Stimulated activated CD8-positive, alpha-beta memory T cell treated with anti-CD3 and anti-CD28 coated beads, Interleukin-2, amount 100 ng/mL, for 1 hour (primary cell): ENCODE data around the gene DMAP1.
"Not testable (repeated sequence)": the region's sequence is repeated elsewhere in the genome, so short reads cannot be mapped to it uniquely, and the experiment has no call there.

Experiments
- DNase-seq, 2 donors: peaks; one replicate each; pipeline ENCODE4 v3.0.0-alpha.2; 2020; ENCODE audit warnings: low read depth in 2 of 2

DMAP1 gene, protein sequence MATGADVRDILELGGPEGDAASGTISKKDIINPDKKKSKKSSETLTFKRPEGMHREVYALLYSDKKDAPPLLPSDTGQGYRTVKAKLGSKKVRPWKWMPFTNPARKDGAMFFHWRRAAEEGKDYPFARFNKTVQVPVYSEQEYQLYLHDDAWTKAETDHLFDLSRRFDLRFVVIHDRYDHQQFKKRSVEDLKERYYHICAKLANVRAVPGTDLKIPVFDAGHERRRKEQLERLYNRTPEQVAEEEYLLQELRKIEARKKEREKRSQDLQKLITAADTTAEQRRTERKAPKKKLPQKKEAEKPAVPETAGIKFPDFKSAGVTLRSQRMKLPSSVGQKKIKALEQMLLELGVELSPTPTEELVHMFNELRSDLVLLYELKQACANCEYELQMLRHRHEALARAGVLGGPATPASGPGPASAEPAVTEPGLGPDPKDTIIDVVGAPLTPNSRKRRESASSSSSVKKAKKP

DNA sequence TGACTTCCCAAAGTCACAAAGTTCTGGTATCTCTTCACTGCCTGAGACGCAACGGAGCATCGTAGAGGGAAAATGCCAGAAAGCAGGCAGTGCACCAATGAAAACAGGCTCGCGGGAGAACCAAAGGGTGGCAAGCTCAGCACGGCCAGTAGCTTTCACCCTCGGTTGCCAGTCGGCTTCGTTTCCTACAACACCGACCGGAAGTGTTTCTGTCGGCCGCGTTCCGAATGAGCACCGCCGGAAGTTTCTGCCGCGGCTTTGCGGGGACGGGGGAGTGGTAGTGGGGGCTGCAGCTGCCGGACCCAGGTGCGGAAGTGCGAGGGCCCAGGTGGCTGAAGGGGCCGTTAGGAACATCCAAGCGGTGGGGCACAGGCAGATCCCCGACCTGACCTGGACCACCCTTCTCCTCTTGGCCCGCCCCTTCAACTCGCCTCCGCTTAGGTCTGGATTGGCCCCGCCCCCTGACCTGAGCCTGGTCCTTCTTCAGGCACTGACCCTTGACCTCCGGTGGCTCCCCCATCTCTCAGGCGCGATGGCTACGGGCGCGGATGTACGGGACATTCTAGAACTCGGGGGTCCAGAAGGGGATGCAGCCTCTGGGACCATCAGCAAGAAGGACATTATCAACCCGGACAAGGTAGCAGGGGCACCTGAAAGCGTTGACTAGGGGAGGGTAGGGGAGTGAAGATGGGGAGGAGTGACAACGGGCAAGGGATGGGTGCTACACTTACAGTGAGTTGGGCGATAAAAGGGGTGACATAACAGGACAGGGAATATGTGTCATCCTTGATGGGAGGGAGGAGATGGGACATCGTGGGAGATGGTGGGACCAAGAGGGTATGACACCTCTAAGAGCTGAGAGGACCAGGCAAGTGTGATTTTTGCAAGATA lies at the start of gene DMAP1:
DMAP1 (plus strand) TSS at position 250 of the 891 bp plus-strand sequence; CDS start at position 533, 283 bp downstream.
- DNase-seq = peak; percentile 72 to 76

DNA sequence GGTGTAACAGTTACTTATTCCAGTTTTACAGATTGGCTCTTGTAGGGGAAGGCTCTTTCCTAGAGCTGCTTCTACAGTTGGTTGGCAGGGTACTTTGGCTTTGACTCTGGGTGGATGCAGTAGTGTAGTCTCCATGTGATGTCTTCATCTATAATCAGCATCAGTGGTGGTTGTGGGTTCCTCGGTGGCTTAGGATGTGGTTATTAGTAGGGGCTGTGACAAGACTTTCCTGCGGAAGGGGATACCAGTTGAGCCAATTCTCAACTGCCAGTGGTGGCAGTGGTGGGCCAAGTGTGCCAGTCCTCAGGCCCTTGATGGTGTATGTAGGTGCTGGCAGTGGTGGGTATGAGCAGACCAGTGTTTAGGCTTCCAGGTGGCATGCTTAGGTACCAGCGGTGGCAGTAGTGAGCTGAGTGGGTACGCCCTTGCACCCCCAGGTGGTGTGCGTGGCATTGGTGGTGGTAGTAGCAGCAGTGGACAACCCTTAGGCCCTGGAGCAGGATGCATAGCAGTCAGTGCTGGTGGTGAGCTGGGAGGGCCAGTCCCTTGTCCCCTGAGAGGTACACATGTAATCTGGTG lies 44.7 kb upstream of the DMAP1 start:
- DNase-seq = no peak

DNA sequence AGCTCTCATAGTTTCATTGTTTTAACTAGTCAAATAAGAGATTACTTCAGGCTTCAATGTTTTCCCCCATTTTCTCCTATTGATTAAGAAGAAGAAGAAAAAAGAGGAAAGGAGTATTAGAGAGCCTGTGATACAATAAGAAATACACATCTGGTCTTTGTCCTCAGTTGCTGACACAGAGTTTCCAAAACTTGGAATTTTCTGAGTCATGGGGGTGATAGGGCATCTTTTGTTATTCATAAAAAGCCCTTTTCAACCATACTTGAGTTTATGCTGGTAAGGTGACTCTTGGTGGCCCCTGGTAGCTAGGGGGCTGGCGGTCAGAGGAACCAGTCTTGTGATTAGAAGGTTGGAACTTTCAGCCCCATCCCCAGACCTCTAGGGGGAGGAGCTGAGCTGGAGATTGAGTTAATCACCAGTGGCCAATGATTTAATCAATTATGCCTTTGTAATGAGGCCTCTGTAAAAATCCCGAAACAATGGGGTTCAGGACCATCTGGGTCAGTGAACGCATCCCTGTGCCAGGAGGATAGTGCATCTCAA lies 42.9 kb upstream of the DMAP1 start:
- no peak for DNase-seq

DNA sequence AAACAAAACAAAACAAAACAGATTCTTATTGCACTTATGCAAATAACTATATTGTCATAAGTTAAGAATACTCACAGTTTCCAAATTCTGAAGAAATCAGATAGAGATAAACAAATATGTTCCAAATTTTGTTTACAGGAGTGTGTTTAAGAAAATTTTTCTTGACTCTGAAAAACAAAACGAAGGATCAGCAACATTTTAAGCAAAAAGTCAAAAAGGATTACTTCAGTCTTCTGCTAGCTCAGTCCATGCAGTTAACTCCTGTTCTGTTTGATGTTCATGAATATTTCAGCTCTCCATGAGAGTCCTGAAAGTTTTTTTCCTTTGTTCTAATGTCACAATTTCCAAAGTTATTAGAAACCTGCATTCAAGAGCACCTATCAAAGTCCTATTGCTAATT lies 38.6 kb upstream of the DMAP1 start:
- no peak for DNase-seq

DNA sequence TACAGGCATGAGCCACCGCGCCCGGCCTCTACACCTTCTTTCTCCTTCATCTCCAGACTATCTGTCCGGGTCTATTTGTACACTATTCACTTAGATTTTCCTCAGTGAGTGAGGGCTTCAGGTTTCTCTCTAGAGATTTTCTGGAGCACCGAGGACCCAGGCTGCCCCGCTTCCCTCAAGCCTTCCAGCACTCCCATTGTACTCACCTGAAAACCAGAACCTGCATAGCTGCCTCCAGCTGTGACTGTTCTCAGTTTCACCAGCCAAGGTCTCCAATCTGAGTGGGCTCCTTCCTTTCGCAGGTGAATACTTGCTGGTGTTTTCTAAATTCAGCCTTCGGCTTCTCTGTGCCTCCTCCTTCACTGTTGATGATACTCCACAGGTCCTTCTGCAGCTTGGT lies 12.9 kb upstream of the DMAP1 start:
- DNase-seq = no peak

DNA sequence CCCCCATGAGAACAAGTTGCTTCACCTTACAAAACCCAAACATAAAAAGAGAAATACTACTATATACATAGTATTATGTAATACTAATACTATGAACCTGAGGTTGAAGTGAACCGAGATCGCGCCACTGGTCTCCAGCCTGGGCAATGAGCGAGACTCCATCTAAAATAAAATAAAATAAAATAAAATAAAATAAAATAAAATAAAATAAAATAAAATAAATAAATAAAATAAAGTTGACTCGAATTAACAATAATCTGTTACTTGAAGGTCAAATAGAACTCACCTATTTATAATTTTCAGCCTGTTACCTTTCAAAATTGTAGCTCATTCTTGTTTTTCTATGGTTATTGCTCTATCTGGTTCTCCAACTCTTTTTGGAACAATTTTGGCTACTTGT lies 6.7 kb upstream of the DMAP1 start:
- not testable (repeated sequence) for DNase-seq

DNA sequence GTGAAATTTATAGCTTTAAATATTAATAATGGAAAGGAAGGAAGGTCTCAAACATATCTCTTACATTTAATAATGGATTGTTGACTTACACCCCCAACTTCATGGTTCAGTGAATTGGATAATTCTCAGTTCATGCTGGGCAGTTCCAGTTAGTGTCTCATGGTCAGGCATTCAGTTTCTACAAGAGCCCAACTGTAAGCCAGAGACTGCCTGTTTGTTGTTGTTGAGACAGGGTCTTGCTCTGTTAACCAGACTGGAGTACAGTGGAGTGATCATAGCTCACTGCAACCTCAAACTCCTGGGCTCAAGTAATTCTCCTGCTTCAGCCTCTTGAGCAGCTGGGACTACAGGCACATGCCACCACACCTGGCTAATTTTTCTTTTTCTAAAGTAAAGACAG lies 5.0 kb upstream of the DMAP1 start:
- DNase-seq = no peak

DNA sequence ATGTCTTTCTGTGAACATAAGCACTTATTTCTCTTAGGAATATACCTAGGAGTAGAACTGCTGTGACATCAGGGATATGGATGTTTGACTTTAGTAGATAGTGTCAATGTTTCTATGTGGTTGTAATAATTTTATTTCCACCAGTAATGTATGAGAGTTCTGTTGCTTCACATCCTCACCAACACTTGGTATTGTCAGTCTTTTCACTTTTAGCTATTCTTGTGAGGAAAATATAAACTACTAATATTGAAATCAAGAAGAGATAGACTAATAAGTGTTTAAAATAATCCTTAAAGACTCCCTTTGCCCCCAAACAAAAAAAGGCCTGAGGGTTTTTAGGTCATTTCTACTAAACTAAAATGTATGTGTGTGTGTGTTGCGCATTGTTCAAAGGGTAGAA lies 2.7 kb upstream of the DMAP1 start:
- no peak for DNase-seq

DNA sequence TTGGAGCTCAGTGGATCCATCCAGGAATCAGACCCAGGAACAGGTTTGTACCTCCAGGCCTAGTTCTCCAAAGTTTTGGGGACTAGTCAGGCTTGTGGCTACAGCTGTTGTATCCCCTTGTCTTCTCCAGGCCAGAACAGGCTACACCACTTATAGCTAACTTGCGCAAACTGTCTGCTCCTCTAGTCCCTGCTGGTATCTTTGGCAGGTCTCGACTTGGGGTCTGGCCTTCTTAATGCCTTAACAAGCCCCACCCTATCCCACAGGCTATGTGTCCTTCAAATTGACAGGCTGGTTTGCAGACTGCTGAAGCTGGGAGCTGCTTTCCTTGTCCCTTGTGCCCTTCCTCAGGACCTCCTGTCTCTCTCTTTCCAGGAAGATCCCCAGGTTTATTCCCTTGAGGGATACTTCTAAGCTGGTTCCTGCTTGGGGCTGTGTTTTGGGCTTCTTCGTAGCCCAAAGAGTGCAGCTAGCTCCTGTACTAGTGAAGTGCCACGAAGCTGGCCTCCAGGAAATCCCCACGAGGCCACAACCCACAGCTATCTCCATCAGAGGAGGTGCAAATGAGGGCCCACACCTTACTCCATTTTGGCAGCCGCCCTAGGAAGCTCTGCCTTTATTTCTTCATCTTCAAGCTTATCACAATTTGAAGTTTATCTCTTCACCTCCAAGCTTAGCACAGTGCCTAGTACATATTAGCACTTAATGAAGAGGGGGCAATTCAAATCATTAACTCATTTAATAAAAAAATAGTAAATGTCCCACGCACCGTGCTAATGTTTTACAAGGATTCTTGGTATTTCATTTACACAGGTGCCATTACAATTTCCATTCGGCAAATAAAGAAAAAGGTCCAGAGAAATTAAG lies 683 bp upstream of the DMAP1 start:
- no peak for DNase-seq

DNA sequence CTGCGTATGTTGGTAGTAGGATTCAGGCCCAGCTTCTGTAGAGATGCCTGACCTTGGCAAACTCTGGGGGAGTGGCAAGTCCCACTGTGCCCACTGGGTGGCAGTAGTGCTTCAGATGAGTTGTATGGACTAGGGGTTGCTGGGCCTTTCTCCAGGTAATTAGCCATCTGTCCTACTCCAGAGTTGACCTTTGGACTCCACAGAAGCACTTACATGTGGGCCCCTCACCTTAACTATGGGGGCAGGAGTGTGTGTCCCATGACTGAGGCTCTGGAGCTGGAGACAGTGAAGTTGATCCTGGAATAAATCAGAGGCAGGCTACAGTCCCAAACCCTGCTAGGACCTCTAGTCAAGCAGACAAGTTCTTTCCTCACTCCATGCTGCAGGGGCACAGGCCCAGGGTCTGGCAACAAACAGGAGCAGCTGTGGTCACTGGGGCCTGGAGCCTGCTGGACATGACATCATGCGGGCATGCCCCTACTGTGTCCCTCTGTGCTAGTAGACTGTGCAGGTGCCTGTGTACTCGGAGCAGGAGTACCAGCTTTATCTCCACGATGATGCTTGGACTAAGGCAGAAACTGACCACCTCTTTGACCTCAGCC lies 4.6 kb downstream of the DMAP1 start:
- DNase-seq = peak; percentile 29 to 44

DNA sequence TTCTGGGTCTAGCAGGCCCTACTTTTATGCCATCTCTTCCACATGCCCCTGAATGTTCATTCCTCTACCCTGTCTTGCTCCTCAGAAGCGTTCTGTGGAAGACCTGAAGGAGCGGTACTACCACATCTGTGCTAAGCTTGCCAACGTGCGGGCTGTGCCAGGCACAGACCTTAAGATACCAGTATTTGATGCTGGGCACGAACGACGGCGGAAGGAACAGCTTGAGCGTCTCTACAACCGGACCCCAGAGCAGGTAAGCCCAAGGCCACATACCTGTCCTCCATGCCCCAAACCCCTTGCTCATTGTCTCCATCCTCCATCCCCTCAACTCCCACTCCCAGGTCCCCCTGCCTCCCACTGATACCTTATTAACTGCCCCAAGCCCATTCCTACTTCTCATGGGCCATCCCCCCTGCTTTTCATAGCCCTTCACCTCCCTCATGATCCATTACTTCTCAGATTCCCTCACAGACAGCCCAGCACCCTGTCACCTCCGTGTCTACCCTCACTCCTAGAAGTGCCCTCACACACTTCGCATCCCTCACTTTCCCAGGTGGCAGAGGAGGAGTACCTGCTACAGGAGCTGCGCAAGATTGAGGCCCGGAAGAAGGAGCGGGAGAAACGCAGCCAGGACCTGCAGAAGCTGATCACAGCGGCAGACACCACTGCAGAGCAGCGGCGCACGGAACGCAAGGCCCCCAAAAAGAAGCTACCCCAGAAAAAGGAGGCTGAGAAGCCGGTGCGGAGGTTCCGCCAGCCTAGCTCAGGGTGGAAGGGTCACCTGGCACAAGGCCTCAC lies 5.4 kb downstream of the DMAP1 start:
- DNase-seq = no peak

DNA sequence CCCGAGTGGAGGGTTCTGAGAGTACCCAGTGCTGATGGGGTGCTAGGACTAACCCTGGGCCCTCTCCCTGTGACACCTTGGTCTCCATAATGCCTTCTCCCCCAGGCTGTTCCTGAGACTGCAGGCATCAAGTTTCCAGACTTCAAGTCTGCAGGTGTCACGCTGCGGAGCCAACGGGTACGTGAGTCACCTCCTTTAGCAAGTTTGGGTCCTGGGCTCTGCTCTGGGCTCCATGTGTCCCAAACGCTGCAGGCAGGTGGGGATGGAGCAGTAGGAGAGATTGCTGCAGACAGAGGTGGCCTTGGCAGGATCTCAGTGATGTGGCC lies 6.0 kb downstream of the DMAP1 start:
- DNase-seq = no peak

DNA sequence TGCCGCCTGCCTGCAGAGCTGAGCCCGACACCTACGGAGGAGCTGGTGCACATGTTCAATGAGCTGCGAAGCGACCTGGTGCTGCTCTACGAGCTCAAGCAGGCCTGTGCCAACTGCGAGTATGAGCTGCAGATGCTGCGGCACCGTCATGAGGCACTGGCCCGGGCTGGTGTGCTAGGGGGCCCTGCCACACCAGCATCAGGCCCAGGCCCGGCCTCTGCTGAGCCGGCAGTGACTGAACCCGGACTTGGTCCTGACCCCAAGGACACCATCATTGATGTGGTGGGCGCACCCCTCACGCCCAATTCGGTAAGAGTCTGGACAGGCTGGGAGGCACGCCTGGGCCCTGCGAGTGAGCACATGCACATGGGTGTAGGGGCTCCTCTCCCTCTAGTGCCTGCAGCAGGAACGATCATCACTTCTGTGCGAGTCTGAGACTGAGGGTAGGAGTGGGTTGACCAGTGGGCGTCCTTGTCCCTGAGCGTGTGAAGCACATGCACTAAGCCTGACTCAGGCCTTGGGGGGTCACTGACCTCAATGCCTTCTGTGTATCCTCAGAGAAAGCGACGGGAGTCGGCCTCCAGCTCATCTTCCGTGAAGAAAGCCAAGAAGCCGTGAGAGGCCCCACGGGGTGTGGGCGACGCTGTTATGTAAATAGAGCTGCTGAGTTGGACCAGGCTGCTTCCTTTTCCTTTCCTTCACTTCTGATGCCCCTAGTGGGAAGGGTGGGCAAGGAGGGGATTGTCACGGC lies 6.9 kb downstream of the DMAP1 start:
- no peak for DNase-seq

DNA sequence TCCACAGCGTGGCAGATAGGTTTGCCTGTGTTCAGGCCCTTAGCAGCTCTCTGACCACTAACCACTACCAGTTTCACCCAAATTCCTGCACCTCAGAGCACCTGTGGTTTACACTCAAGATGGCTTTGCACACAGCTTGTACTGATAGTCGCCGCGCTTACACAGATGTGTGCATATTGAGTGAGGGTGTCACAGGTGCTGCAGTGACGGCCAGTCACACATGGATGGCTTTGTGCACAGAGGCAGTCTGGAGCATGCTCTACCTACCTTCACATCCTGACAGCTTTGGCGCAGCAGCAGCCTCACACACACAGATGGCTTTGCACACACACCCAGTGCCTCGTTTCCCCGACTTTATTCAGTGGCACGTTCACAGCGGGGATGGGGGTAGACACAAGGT lies 7.5 kb downstream of the DMAP1 start:
- no peak for DNase-seq

DNA sequence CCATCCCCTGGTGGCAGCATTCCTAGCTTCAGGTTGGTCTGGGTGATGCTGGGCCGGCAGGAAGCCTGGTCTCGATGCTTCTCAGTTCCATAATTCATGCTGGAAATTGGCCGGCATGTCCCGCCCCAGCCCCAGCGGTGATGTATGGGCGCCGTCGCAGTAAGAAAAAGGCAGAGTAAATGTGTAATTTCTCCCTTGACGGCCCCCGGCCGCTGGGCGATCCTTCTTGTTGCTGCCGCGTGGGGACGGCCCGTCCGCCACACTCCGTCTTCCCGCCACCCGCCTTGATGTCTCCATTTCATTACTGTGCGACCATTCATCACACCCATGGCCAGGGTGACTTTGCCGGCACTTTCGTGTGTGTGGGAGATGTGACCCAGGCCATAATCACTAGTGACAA lies 8.5 kb downstream of the DMAP1 start:
- no peak for DNase-seq

DNA sequence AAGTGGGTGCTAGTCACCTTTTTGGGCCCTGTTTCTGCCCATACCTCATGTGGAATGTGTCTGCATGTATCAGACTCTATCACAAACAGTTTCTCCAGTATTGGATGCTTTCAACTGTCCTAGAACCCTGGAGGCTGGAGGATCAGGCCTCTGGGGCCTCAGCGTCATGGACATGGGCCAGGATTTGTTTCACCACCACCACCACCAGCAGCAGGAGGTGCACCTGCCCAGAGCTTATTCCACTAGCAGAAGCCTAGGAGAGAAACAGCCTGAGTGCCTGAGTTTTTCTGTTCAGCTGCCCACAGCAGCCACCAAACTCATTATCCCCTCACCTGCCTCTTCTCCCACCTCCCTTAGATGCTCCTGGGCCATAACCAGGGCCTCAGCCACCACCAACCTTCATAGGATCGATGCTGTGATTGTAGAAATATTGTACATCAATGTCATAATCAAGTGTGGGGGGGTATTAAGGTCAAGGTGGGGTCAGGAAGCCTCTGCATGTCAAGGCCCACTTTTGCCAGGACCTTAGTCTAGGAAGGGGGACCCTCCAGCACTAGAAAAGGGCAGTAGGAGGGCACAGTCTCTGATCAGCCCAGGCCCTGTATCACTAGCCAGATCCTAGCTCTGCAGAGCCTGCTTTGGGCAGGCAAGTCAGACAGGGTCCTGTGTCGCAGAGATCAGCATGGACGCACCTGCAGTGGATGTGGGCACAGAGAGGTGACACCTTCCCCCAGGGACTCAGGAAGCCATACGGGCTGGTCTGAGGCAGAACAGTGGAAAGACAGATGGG lies 9.3 kb downstream of the DMAP1 start:
- no peak for DNase-seq

DNA sequence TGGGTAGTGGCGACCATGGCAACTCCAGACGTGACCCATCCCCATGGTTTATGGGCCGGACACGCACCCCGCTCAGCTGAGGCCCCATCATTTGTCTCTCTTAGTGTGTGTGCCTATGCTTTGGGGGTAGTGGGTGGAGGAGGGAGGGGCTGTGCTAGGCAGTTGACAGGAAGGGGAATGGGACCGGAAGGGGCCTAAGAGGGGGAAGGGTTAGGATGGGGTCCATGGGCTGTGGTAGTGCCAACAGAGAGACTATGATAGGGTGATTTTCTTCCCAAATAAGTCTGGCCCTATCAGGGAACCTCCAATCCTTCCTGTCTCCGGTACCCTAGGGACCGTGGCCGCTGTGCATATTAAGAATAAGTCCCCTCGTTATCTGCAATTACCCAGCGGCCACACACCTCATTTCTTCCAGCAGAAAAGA lies 9.9 kb downstream of the DMAP1 start:
- DNase-seq = no peak

DNA sequence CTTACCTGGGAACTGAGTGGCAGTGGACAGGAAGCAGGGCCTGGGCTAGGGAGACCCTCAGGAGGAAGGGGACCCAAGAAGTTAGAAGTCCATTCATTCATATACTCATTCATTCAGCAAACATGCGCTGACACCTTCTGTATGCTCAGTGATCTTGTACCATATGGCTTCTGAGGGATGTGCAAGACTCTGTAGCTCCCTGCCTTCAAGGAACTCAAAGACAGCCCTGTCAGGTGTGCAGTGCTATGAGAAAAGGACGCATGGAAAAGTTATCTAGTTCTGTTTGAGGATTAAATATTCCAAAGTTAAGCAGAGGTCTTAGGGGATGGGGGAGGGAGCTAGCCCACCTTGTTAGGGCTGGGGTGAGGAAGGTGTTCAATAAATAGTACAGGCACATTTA lies 12.5 kb downstream of the DMAP1 start:
- no peak for DNase-seq

DNA sequence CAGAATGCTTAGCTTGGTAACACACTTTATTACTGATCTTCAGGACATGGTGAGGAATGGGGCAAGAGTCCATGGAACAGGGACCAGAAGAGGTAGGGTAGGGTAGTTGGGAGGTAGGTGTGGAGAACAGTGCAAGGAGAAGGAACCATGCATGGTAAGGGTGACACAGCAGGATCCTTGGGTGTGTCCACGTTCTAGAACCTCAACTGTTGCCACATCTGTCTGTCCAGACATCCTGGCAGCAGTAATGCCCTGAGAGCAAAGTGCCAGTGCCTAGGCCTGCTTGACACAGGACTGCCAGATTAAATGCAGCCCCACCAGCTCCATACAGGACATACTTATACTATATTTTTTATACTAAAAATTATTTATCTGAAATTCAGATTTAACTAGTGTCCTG lies 13.9 kb downstream of the DMAP1 start:
- DNase-seq = no peak
